GM18868 (cell line): ENCODE data around the gene ADSS1.

Experiments used
- ATAC-seq: cut with Tn5 transposase; IDR thresholded peaks from one replicate; pipeline ENCODE4 v1.9.1; 2021; ENCODE audit warnings: mild to moderate bottlenecking, moderate library complexity; ENCODE audit not compliant: unreplicated experiment

ADSS1 gene

DNA sequence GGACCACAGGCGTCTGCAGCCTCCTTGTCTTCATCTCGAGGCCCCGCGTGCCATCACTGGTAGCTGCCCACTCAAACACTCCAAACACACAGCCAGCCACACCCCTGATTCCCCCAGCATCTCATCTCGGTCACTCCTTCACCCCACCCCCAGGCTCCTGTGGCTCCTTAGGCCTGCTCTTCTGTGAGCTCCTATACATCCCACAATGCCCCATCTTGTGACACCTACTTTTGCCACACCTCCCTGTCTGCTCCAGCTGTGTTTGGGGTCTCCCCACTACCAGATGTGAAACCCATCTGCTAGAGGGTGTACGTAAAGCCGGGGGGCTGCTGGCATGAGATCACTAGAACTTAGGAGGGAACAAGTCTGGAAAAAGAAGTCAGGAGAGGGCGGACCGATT, 67.4 kb downstream of the ADSS1 start:
- ATAC-seq = no peak

GRCh38 chr14:104792101-104792884, 68.3 kb downstream of the ADSS1 start:
- no peak for ATAC-seq

GRCh38 chr14:104792945-104793702, 69.1 kb downstream of the ADSS1 start:
- ATAC-seq = no peak

DNA sequence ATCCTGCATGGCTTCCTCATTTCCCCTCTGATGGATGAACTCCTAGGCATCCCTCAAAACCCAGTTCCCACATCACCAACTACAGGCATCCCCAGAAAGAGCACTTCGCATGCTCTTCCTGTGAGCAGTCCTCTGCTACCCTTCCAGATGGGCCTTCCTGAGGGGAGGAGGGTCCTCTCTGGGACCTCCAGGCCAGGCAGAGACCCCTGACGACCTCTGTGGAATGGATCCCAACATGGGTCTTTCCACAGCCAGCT, 69.6 kb downstream of the ADSS1 start:
- ATAC-seq = no peak

DNA sequence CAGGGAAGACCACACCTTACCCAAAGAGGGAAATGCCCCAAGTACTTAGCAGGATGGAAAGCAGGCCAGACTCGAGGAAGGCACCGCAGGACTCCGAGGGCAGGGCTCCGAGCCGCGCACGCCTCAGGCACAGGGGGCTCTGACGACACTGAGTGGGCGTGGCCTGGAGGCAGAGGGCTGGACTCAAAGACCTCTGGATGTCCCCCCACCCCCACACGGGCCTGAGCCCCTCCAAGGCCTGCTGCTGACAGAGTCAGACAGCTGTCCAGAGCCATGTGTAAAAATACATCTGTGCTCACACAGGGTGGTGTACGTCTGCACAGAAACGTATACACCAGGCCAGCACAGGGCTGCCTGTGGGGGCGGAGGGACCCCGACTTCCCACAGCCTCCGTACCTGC, 70.1 kb downstream of the ADSS1 start:
- ATAC-seq = no peak

DNA sequence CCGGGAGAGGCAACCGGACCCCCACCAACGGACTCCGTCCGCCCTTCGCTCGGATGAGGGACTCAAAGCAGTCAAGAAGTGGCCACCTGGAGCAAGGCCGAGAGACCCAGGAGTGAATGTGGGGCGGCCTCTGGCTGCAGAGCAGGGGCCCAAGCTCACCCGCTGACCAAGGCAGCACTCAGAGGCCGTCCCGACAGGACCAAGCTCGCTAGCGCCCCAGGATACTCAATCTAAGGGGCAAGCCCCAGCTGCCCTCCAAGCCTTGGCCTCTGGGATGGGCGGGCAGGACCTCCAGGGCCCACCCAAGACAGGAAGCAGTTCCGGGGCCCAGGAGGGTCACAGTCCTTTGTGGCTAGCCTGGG, 70.6 kb downstream of the ADSS1 start:
- no peak for ATAC-seq

DNA sequence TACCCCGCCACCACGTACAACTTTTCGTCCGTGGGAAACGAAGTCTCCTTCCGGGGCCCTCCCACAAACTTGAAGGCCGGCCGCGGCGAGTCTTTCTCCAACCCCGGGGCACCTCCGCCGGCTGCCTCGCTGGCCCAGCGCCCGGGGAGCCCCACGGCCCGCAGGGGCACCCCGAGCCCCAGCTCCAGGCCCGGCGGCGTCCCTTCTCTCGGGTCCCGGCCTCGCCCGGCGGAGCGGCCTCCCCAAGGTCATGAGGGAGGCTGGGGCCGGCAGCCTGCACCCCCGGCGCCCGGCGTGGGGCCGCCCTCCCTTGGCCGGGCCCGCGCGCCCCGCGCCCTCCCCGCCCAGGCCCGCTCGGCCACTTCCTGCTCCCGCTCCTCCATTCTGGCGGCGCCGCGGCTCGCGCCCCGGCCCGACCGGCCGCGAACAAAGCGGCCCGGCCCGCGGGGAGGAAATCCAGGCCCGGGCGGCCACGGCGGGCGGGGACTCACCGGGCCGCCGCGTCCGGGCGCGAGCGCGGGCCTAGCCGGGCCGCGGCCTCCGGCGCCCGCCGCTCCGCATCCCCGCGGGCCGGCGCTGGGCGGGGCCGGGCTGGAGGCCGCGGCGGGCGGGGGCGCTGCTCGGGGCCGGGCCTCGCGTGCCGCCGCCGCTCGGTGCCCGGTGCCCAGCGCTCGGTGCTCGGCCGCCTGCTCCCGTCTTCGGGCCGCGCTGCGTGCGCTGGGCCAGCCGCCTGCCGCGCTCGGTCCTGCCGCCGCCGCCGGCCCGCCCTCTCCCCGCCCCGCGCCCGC, 71.2 kb downstream of the ADSS1 start, which contains the start of gene AKT1:
AKT1 (minus strand) TSS at position 756 of the 788 bp plus-strand sequence. CDS start 3,105 bp downstream, outside the sequence.
- peak; percentile 36 for ATAC-seq

- peak; percentile 39 for ATAC-seq
These were observed 72.0 kb downstream of the ADSS1 start for GRCh38 chr14:104795781-104796686.

GRCh38 chr14:104796687-104797081, 72.7 kb downstream of the ADSS1 start:
- no peak for ATAC-seq
